Endothelial cell of umbilical vein (primary cell): Measurements from ENCODE around the gene SLC19A1. TPM values are rescaled to one million over a fixed set of nuclear protein-coding genes. Genes with fewer than 3 reads are reported as not detected.

Experiments used
- BruUV-seq: library from RNA; stranded (reverse); fragments of 400-500 nt; replicated peaks from 2 replicates; lab custom pipeline; 2021; lab: Mats Ljungman, UMichigan
- CTCF ChIA-PET: fragments of 300-600, 350-600 bp; sonication (Branson Sonifier 250); formaldehyde crosslinking; loops from one replicate; lab custom pipeline; 2021; ENCODE audit warnings: antibody characterized with exemption, inconsistent platforms; lab: Charles Lee
- POLR2A ChIA-PET: fragments of 300-600, 350-600 bp; sonication (Branson Sonifier 250); formaldehyde crosslinking; loops from one replicate; lab custom pipeline; 2021; ENCODE audit warnings: antibody characterized with exemption, inconsistent platforms; lab: Charles Lee
- DNase-seq: peaks from one replicate; pipeline ENCODE4 v3.0.0-alpha.2; 2011; ENCODE audit warnings: low read depth, low spot score
- FAIRE-seq: peaks from 2 replicates; lab custom pipeline; 2011; peaks lifted over from hg19 to GRCh38; lab: Jason Lieb, UNC
- H2AFZ ChIP-seq: 2 replicates; pipeline ENCODE4 v1.6.0; 2012; ENCODE audit warnings: low read depth, low read length, control low read depth, inconsistent platforms
- H3K27ac ChIP-seq: 2 replicates; pipeline ENCODE4 v1.5.1; 2011; ENCODE audit warnings: low read depth, mild to moderate bottlenecking, control low read depth, low read length, moderate library complexity; ENCODE audit not compliant: insufficient read depth
- H3K27me3 ChIP-seq, 2 experiments: 2 replicates each; pipeline versions ENCODE4 v1.6.0 to v1.6.1; 2011; ENCODE audit warnings: low read length in 2 of 2, mixed read lengths in 1 of 2; ENCODE audit not compliant: control insufficient read depth in 2 of 2, insufficient read depth in 2 of 2
- H3K36me3 ChIP-seq, 2 experiments: 2 replicates in 1 of 2; 3 replicates in 1 of 2; pipeline ENCODE4 v1.5.1; 2011; ENCODE audit warnings: low read length in 2 of 2, mild to moderate bottlenecking in 1 of 2, moderate library complexity in 1 of 2; ENCODE audit not compliant: control insufficient read depth in 2 of 2, insufficient read depth in 2 of 2; ENCODE audit errors: extremely low read depth in 1 of 2
- H3K4me1 ChIP-seq: 3 replicates; pipeline ENCODE4 v1.5.1; 2011; ENCODE audit warnings: mild to moderate bottlenecking, low read length; ENCODE audit not compliant: control insufficient read depth, insufficient read depth; ENCODE audit errors: extremely low read depth
- H3K4me2 ChIP-seq: 2 replicates; pipeline ENCODE4 v1.6.1; 2011; ENCODE audit warnings: low read length, control low read depth, mixed read lengths; ENCODE audit not compliant: insufficient read depth
- H3K4me3 ChIP-seq, 3 experiments: fragments of 200-600 bp in 1 of 3; sonication (generic), shearing (Covaris generic) in 1 of 3; replicated peaks in 1 of 3; 2 replicates each; pipeline ENCODE4 v1.5.1; 2011 to 2016; ENCODE audit warnings: control low read depth in 3 of 3, low read length in 3 of 3, mild to moderate bottlenecking in 2 of 3, inconsistent platforms in 1 of 3, low read depth in 1 of 3, moderate library complexity in 1 of 3; ENCODE audit not compliant: insufficient read depth in 1 of 3
- H3K79me2 ChIP-seq: 2 replicates; pipeline ENCODE4 v1.6.0; 2012; ENCODE audit warnings: low read length, inconsistent platforms; ENCODE audit not compliant: control insufficient read depth, insufficient read depth
- H3K9ac ChIP-seq: replicated peaks from 2 replicates; pipeline ENCODE3; 2011; ENCODE audit warnings: low read length, control low read depth; ENCODE audit not compliant: insufficient read depth; ENCODE audit errors: extremely low read depth
- H3K9me1 ChIP-seq: replicated peaks from 3 replicates; pipeline ENCODE4 v1.6.0; 2011; ENCODE audit warnings: mild to moderate bottlenecking, low read length; ENCODE audit not compliant: control insufficient read depth, insufficient read depth; ENCODE audit errors: extremely low read depth
- H3K9me3 ChIP-seq: replicated peaks from 2 replicates; pipeline ENCODE4 v1.5.1; 2012; ENCODE audit warnings: low read length, inconsistent platforms; ENCODE audit not compliant: control insufficient read depth, insufficient read depth
- H4K20me1 ChIP-seq: replicated peaks from 2 replicates; pipeline ENCODE3; 2011; ENCODE audit warnings: mild to moderate bottlenecking, low read length; ENCODE audit not compliant: control insufficient read depth, insufficient read depth; ENCODE audit errors: extremely low read depth
- EZH2 ChIP-seq: IDR thresholded peaks from 2 replicates; pipeline ENCODE4 v1.6.1; 2012; ENCODE audit warnings: borderline replicate concordance, low read depth, mild to moderate bottlenecking, moderate library complexity, low read length, inconsistent platforms; ENCODE audit not compliant: severe bottlenecking
- FOS ChIP-seq: IDR thresholded peaks from 2 replicates; pipeline ENCODE4 v1.6.1; 2011; ENCODE audit warnings: mild to moderate bottlenecking, low read length, moderate library complexity, borderline replicate concordance; ENCODE audit not compliant: insufficient read depth
- GATA2 ChIP-seq: IDR thresholded peaks from 2 replicates; pipeline ENCODE4 v1.7.0; 2011; ENCODE audit warnings: low read depth, mild to moderate bottlenecking, moderate library complexity, mixed read lengths, low read length; ENCODE audit not compliant: insufficient read length, insufficient read depth
- JUN ChIP-seq: IDR thresholded peaks from 2 replicates; pipeline ENCODE4 v1.6.1; 2011; ENCODE audit warnings: borderline replicate concordance, low read depth; ENCODE audit not compliant: insufficient read length, insufficient read depth
- MAX ChIP-seq: IDR thresholded peaks from 2 replicates; pipeline ENCODE4 v1.6.1; 2011; ENCODE audit not compliant: insufficient read depth, insufficient read length
- MYC ChIP-seq: IDR thresholded peaks from one replicate; pipeline ENCODE4 v1.6.1; 2011; ENCODE audit warnings: mild to moderate bottlenecking, low read depth, low read length
- POLR2A ChIP-seq: IDR thresholded peaks from 2 replicates; pipeline ENCODE4 v1.6.1; 2012; ENCODE audit warnings: low read depth, mild to moderate bottlenecking, control low read depth, low read length
- POLR2AphosphoS5 ChIP-seq: IDR thresholded peaks from 2 replicates; pipeline ENCODE4 v1.6.1; 2012; ENCODE audit warnings: low read depth, mild to moderate bottlenecking, control low read depth, low read length, moderate library complexity; ENCODE audit not compliant: insufficient read depth
- dilution Hi-C: fragments of 300-500 bp; cut with MboI; formaldehyde crosslinking; loops from one replicate; pipeline ENCODE4 v1.15.0; 2019; ENCODE audit warnings: low sequenced_read_pairs; ENCODE audit not compliant: extremely low pct_ligation_motif_present
- intact Hi-C: fragments of 100-400 bp; cut with micrococcal nuclease; formaldehyde crosslinking; loops from one replicate; pipeline ENCODE4 v1.10.0; 2022
- polyA plus RNA-seq, 4 experiments: library from polyadenylated mRNA; depleted of rRNA in 3 of 4; stranded (reverse) in 3 of 4; unstranded in 1 of 4; fragments of >200 nt; gene quantifications; 2 replicates each; pipeline versions ENCODE4 v1.2.1 to v1.2.3, GENCODE V29; 2011 to 2012; ENCODE audit warnings: missing spikeins in 1 of 4
- total RNA-seq: library from RNA; stranded (reverse); gene quantifications from 2 replicates; pipeline ENCODE4 v1.2.3, GENCODE V29; 2021
- TF ChIP-seq, protein P1 (sequence below), 2 donors: IDR thresholded peaks; 1 replicate in 1 of 2; 2 replicates in 1 of 2; pipeline ENCODE4 v1.5.1; 2011; ENCODE audit warnings: low read length in 2 of 2, mild to moderate bottlenecking in 2 of 2, moderate library complexity in 2 of 2, control low read depth in 1 of 2, inconsistent platforms in 1 of 2, low read depth in 1 of 2; ENCODE audit not compliant: insufficient read depth in 1 of 2; ENCODE audit errors: extremely low read depth in 1 of 2

Gene SLC19A1
- total and polyA plus RNA-seq, 2 donors (not counting 3 experiments of a cell fraction or from before 2014, with no cell fraction given) = 36.3 to 54.6 TPM

DNA sequence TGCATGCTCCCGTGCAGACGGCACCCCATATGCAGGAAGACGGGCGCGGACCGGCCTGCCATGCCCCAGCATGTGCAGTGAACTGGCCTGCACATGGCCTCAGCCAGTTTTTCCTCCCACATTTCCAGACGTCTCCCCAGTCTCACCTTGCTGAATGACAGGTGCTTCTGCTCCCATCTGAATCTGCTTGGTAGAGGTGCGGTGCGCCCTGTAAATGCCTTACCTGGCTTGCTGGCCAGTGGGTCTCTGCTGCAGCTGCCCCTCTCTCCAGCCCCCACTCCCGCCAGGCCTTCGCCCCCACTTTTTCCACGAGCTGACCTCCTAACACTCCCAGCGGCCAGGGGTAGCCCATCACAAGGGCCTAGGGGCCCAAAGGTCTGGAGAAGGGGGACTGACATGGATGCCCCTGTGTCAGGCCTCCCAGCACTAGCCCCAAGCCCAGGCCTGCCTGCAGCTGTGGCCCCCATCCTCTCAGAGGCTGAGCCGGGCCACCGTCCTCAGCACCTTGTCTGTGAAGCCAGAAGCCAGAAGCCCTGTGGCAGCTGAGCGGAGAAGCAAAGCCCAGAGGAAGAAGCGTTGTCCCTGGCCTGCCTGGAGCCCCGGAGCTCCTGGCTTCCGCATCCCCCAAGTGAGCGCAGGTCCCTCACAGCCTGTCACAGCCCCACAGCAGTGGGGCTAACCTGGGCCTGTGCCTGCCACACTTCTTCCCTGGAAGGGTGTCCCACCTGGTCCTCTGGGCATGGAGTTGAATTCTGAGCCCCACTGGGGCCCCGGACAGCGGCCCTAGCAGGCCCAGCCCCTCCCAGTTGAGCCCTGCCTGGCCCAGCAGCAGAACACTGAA, 3.7 kb upstream of the SLC19A1 start:
- DNase-seq = no peak
- ChIA-PET CTCF (no interaction called here), POLR2A (no interaction called here)
- Histone ChIP-seq H3K4me2 (no peak overlapping the region), H2AFZ (no peak overlapping the region), H3K79me2 (peaks cover 9% of the 10 kb centered on the region), H3K27ac (no peak overlapping the region), H3K36me3 (no peaks in the 10 kb centered on the region), H3K9me1 (no peaks in the 10 kb centered on the region), H3K9me3 (no peaks in the 10 kb centered on the region), H3K4me3 (no peak overlapping the region), H4K20me1 (no peaks in the 10 kb centered on the region), H3K9ac (no peak overlapping the region), H3K4me1 (peaks cover 17% of the 10 kb centered on the region), H3K27me3 (no peaks in the 10 kb centered on the region)
- intact Hi-C loops (no loop called here), dilution Hi-C loops (no loop called here)
- BruUV-seq = no TSS peak
- TF ChIP-seq JUN (no peak), MAX (no peak), EZH2 (no peak), GATA2 (no peak), POLR2A (no peak)
- FAIRE-seq = no peak

- dilution Hi-C loops = no loop called here
Measured at GRCh38 chr21:45545236-45545570, 3.0 kb upstream of the SLC19A1 start.

More at GRCh38 chr21:45545236-45545570, 3.0 kb upstream of the SLC19A1 start:
- ChIA-PET CTCF (no interaction called here), POLR2A (no interaction called here)
- Histone ChIP-seq H4K20me1 (no peaks in the 10 kb centered on the region), H2AFZ (no peak overlapping the region), H3K4me1 (peaks cover 12% of the 10 kb centered on the region), H3K27ac (no peak overlapping the region), H3K27me3 (no peaks in the 10 kb centered on the region), H3K79me2 (peaks cover 16% of the 10 kb centered on the region), H3K4me2 (no peak overlapping the region), H3K4me3 (no peak overlapping the region), H3K9me1 (no peaks in the 10 kb centered on the region), H3K36me3 (no peaks in the 10 kb centered on the region), H3K9ac (no peak overlapping the region), H3K9me3 (no peaks in the 10 kb centered on the region)
- no TSS peak for BruUV-seq
- intact Hi-C loops = no loop called here
- FAIRE-seq = no peak
- DNase-seq = no peak
- TF ChIP-seq FOS (no peak), MYC (no peak), POLR2A (no peak), MAX (no peak), POLR2AphosphoS5 (no peak), EZH2 (no peak), GATA2 (no peak)
- TF ChIP-seq, protein P1, sequence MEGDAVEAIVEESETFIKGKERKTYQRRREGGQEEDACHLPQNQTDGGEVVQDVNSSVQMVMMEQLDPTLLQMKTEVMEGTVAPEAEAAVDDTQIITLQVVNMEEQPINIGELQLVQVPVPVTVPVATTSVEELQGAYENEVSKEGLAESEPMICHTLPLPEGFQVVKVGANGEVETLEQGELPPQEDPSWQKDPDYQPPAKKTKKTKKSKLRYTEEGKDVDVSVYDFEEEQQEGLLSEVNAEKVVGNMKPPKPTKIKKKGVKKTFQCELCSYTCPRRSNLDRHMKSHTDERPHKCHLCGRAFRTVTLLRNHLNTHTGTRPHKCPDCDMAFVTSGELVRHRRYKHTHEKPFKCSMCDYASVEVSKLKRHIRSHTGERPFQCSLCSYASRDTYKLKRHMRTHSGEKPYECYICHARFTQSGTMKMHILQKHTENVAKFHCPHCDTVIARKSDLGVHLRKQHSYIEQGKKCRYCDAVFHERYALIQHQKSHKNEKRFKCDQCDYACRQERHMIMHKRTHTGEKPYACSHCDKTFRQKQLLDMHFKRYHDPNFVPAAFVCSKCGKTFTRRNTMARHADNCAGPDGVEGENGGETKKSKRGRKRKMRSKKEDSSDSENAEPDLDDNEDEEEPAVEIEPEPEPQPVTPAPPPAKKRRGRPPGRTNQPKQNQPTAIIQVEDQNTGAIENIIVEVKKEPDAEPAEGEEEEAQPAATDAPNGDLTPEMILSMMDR (IDR thresholded peaks at IDR 0.05; ENCODE audit: extremely low read depth in 1 of 2, insufficient read depth in 1 of 2, low read depth in 1 of 2, low read length in 2 of 2) = no peak
